ENCODE data around the gene SLC22A7.

SLC22A7 gene

GRCh38 chr6:43294536-43294935 is 3.5 kb upstream of the SLC22A7 start:
- no peak for TF ChIP-seq CTCF (IDR thresholded peaks at IDR 0.05)

GRCh38 chr6:43295456-43295855 is 2.6 kb upstream of the SLC22A7 start:
- TF ChIP-seq CTCF (IDR thresholded peaks at IDR 0.05), result no peak

GRCh38 chr6:43296780-43297497 is 1.1 kb upstream of the SLC22A7 start:
- no peak for TF ChIP-seq CTCF (IDR thresholded peaks at IDR 0.05)

- no peak for TF ChIP-seq CTCF (IDR thresholded peaks at IDR 0.05)
Measured at GRCh38 chr6:43298565-43299337, 691 bp downstream of the SLC22A7 start.

- TF ChIP-seq CTCF (IDR thresholded peaks at IDR 0.05), result no peak
Measured at GRCh38 chr6:43299338-43300293, 1.6 kb downstream of the SLC22A7 start.

- TF ChIP-seq CTCF (IDR thresholded peaks at IDR 0.05), result no peak
Measured at GRCh38 chr6:43301081-43301870, 3.2 kb downstream of the SLC22A7 start.
